GM21381 (cell line): ENCODE results near the gene TSPAN5.
"Not testable (repeated sequence)": the region's sequence is repeated elsewhere in the genome, so short reads cannot be mapped to it uniquely, and the experiment has no call there.

Experiments
- ATAC-seq: cut with Tn5 transposase; IDR thresholded peaks from one replicate; pipeline ENCODE4 v1.9.1; 2021; ENCODE audit warnings: mild to moderate bottlenecking, moderate library complexity; ENCODE audit not compliant: unreplicated experiment

TSPAN5 gene

DNA sequence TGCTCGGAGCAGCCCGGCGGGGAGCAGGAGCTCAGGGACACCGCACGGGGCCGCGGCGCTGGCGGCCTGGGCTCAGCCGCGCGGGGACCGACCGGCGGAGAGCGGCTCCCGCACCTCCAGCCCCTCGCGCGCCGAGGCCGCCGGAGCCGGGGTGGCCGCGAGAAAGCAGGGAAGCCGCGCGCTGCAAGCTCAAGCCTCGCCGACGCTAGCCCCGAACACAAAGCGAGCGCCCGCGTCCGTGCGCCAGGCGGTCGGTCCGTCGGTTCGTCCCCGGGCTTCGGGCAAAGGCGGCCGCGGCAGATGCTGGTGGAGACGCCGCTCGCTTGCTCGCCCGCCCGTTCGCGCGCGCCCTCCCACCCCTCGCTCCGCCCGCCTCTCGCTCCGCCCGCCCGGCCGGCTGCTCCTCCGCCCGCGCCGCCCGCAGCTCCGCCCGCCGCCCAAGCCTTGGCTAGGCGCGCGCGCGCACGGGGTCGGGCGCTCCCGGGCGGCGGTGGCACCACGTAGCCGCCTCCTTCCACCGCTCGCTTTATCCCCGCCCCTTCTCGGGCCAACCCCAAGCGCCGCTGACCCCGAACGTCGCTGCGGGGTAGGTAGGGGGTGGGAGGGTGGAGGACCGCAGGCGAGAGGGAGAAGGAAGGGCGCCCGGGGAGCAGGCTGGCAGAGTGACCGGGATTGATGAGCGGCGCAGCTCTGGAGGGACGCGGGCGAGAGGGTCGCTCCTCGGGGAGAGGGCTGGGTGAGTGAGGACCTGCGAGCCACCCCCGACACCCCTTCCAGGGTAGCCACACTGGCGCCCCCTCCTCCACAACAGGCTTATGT is at the start of gene TSPAN5:
Gene TSPAN5 (minus strand): TSS at position 325 of the 819 bp plus-strand sequence.
- peak; percentile 76 for ATAC-seq

DNA sequence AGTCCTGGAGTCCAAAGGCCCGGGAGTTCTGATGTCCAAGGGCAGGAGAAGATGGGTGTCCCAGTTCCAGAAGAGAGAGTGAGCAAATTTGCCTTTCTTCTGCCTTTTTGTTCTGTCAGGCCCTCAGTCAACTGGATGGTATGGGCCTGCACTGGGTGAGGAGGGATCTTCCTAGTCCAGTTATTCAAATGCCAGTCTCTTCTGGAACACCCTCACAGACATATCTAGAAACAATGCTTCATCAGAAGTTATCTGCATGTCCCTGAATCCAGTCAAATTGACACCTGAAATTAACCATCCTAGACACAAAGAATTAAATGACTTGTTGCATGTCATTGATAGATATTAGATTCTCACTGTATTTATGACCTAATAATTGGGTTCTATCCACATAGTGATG is 48.5 kb upstream of the TSPAN5 start:
- no peak for ATAC-seq

DNA sequence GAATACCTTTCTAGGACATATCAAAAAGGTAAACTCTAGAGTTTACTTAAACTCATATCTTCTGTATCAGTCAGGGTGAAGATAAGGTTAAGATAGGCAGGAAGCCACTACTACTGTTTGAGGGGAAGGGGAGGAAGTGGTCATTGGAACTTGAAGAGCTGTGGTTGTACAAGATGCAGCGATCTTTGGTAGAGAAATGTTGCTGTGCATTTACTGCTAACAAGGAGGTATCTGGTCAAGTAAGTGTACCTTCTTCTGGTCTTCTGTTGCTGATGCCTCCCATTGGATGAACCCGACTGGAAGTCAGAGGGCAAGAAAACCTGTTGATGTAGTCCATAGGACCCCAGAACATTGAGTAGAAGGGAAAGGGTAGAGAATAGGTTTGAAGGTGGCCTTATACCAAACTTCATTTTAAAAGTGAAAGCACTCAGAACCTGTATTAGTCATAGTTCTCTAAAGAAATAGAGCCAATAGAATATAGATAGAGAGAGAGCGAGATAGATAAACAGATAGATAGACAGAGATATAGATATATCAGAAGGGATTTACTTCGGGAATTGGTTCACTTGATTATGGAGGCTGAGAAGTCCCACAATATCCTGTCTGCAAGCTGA is 47.9 kb upstream of the TSPAN5 start:
- no peak for ATAC-seq

DNA sequence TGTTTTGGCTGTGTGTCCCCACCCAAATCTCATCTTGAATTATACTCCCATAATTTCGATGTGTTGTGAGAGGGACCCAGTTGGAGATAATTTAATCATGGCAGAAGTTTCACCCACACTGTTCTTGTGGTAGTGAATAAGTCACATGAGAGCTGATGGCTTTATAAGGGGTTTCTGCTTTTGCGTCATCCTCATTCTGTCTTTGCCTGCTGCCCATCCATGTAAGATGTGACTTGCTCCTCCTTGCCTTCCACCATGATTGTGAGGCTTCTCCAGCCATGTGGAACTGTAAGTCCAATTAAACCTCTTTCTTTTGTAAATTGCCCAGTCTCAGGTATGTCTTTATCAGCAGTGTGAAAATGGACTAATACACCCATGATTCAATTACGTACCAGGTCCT is 47.2 kb upstream of the TSPAN5 start:
- ATAC-seq, result not testable (repeated sequence)

DNA sequence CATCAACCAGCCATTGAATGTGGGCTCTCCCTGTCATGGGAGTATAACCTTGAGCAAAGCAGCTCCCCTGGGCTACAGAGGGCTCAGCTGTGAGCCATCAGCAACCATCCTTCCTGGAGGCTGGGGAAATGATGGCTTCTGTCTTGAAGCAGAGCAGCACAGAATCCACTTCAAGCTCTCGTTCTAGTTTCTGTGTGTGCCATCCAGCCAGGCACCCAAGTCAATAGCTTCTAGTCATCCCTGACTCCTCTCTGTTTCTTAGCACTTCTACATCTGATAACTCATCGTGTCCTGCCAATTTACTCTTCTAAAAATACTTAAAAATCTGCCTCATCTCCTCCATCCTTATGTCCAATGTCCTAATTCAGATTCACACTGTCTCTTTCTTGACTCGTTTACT is 42.2 kb upstream of the TSPAN5 start:
- ATAC-seq, result no peak

DNA sequence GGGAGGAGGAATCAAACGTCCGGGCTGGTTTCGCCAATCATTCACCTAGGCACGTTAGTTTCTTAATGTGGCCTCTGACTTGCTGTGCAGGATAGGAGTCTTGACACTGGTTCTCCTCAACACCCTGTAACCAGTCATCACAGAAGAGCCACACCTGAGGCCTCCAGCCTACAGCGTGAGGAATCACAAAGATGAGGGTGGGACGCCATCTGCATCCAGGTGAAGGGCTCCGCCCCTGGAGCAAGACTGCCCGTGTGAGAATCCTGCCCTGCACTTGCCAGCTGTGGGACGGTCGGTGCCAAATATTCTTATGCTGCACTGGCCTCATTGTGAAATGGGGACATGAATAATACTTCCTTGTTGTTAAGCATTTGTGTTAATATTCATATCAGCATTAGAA is 35.7 kb upstream of the TSPAN5 start:
- ATAC-seq, result no peak

DNA sequence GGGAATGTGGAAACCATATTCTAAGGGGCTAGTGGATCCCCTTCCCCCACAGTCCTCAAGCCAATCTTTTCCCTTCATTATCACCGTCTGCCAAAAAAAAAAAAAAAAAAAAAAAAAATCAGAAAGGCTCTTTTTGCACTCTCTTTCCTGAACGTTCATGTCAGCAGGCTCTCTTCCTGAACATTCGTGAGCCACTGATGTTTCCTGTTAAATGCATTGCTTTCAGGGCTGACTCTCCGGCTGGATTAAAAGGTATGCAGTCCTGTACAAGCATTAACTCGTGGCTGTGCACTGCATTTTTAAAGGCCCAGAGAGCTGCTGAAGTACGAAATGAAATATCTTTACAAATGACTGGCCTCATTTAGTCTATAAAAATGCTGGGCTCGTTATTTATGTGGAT is 34.0 kb upstream of the TSPAN5 start:
- no peak for ATAC-seq

DNA sequence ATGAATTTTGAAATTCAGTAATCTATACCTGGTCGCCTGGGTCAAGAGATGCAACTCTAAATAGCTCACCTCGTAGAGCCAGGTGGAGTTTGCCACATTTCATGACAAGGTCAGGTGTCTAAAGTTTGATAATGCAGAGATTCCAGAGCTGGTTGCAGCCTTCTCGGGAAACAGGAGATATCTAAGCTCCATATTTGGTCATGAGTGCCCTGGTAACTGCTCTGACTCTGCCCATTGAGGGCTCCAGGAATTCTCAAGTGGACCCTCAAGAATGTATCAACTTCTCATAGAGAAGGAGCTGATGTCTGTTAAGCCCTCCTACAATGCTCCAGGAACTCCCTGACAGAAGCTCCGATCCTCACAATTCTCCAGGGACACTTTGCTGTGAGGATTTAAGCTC is 33.2 kb upstream of the TSPAN5 start:
- no peak for ATAC-seq

DNA sequence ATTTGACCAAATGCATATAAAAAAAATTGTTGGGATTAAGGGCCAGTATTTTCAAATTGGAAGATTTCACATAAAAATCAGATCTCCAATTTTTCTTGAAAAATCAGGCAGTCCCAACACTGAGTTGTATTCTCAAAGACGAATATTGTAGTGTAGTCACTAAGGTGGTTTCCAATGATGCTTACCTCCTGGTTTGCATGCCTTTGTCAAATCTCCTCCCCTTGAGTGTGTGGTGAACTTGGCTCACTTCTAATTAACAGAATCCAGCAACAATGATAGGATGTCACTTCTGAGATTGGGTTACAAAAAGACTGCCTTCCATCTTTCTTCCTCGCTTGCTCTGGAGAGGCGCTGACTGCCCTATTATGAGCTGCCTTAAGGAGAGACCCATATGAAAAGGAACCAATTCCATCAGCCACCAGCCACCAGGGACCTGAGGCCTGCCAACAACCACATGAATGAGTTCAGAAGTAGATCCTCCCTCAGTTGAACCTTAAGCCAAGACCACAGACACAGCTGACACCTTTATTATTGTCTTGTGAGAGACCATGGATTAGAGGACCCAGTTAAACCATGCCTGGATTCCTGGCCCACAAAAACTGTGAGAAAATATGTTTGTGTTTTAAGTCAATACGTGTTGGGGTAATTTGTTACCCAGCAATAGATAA is 31.2 kb upstream of the TSPAN5 start:
- no peak for ATAC-seq

DNA sequence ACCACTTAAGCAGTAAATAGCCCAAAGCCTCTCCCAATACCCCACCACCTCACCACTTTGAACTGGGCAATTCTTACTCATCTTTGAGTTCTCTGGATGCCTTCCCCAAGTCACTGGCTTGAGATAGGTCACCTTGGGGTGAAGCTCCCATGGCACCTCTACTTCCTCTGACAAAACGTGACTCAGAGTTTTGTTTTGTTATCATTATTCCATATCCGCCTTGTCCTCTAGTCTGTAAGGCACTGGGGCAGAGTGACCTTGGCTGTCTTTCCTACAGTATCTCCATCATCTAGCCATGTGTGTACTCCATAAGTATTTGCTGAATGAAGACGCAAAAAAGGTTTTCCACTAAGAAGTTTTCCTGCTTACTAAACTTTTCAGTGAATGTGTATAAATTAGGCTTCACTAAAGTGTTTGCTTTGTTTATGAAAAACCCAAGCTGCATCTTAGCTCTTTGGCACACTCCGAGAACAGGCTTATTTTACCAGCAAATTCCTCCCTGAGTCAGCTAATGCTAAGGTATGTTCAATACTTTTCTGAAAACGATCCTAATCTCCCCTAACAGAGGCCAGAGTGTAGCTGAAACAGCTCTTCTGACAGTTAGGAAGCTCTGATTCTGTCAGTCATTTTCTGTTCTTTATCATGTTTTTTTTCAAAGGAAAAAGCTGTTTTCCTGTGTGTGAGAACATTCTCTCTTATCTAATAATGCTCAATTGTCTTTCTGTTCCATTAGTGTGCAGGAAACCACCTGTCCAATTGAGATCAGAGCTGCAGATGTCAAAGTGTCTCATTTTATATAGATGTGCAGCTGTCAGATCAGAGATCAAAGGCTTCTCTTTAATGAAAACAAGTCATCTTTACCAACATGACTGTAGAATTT is 30.2 kb upstream of the TSPAN5 start:
- no peak for ATAC-seq

DNA sequence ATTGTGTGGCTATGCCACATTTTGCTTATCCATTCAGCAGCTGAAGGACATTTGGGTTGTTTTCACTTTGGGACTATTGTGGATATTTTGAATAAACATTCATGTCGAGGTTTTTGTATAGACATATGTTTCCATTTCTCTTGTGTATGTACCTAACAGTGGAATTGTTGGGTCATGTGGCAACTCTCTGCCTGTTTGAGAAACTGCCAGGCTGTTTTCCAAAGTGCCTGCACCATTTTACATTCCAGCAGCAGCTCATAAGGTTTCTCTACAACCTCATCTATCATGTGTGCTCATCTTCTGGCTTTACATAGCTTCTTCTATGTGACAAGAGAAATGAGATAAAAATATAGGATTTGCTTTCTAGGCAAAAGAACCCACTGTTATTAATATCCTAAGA is 29.5 kb upstream of the TSPAN5 start:
- no peak for ATAC-seq

DNA sequence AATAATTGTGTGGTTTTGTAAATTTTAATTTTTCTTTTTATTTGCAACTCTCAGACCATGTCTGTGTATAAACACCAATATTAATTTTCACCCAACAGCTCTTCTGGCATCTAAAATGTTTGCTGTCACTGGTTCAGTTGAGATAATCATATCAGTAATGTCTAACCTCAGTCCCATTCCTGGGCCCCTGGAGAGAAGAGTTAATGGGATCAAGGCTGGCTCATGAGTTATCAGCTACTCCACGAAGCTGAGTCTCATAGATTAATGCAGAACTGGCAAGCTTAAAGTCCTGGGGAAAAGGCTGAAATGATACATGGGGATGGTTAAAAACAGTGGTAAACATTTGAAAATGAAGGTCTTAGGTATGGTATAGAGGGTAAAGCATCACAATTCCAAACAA is 28.4 kb upstream of the TSPAN5 start:
- ATAC-seq, result no peak

DNA sequence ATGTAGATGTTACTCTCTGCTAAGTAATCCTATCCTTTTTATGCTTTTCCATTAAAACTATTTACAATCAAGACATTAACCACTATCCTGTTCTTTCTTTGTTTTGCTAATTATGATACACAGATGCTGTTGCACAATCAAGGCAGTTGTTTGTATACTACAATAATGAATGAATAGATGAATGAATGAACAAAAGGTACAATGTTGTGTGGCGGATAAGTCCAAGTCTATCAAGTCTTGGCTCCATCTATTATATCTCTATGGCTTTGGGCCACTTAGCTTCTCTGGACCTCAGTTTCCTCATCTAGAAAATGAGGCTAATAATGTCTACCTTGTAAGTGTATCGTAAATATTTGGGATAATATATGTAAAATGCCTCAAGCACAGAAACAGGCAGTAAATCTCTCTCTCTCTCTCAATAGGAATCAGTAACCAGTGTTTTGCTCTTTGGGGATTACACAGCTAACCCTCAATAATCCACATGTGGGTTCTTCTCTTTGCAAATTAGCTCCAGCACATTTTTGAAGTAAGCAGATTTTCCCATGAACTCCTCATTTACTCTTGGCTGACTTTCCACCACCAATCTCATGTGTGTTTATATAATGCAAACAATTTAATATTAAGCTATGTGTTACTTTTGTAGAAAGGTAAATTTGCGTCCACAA is 27.8 kb upstream of the TSPAN5 start:
- no peak for ATAC-seq

DNA sequence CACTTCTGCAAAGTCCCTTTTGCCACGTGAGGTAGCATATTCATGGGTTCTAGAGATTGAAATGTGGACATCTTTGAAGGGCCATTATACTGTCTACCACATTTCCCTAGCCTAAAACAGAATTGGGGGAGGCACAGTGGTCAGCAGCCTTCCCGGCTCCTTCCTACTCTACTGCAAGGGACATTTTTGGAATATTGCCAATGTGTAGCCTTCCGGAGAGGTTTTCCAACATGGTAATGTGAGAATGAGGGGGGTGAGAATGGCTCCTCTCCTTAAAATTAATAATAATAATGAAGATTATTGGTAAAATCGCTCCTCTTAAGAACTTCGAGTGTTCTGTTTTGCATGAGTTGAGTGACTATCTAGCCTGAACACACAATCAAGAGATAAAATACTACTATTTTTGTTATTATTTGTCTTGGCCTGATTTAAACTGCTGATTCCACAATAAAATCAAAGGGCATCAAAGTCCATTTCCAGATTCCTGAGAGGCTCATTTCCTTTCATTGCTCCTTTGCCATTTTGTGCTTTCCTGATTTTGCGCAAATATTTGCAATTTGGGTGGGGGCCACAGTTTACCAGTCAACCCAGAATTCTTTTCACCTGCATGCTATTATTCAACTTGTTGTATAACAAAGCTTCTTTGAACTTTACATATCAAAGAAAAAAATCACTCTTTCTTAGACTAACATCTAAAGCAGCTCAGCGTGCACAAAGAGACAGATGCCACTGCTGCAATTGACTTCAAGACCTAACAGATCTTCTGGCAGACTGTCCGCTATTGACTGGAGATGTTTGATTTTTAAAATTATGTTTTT is 27.0 kb upstream of the TSPAN5 start:
- no peak for ATAC-seq

DNA sequence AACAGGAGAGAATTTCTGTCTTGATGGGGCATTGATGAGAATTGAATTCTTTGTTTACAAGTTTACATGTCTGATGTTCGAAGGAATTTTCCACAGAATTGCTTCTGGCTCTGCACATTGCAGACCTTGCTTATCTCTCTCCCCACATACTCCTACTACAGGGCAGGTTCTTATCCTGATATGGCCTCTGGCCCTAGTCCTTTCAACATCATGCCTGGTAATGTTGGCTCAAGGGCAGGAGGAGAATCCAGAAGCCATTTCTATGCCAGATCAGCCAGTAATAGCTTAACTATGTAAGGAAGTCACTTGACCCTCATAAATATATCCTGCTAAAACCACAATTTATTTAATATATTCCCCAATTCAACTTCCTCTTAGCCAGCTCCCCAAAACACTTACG is 24.3 kb upstream of the TSPAN5 start:
- ATAC-seq, result no peak

DNA sequence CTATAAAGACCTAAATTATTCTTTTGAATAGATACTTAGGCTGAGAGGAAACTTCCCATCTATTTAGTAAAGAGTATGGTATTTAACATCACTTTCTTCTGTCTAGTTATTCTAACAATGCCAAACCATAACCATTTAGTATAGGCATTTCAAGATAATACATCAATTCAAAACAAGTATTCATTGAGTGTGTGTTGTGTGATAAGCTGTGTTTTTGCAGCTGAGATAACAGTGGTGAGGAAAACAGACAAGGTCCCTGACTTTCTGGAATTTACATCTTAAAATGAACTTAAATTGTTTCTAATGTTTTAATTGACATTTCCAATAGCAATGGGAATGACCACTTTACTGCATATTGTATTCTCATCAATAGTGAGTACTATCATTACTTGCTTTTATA is 22.4 kb upstream of the TSPAN5 start:
- no peak for ATAC-seq

DNA sequence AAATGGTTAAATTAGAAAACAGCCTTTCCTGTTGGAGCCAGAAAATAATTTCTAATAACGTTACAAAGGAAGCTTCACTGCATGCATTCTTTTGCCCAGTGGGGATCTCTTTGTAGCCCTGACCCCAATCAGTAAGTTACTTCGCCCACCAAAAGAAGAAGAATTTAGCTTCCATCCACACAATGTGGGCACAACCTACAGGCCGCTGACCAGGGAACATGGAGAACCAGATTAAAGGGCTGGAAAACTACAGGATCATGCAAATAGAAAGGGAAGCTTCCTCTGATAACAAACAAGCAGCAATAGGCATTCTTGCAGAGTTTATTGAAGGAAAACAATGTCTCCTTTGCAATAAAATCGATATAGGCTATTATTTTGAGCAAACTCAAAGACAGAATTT is 21.3 kb upstream of the TSPAN5 start:
- ATAC-seq, result no peak

DNA sequence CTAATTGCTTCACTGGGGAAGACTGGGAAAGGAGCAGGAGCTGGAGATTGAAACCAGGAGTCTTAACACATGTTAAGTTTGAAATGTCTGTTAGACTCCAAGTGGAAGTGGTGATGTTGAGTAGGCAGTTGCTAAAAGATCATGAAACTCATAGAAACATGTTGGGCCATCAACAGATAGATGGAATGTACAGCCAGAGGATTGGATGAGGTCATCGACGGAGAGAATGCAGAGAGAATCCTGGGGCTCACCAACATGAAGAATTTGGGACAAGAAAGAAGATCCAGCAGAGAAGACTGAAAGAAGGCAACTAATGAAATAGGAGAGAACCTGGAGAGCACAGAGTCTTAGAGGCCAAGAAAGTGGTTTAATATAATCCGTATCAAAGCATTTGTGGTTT is 19.4 kb upstream of the TSPAN5 start:
- no peak for ATAC-seq

DNA sequence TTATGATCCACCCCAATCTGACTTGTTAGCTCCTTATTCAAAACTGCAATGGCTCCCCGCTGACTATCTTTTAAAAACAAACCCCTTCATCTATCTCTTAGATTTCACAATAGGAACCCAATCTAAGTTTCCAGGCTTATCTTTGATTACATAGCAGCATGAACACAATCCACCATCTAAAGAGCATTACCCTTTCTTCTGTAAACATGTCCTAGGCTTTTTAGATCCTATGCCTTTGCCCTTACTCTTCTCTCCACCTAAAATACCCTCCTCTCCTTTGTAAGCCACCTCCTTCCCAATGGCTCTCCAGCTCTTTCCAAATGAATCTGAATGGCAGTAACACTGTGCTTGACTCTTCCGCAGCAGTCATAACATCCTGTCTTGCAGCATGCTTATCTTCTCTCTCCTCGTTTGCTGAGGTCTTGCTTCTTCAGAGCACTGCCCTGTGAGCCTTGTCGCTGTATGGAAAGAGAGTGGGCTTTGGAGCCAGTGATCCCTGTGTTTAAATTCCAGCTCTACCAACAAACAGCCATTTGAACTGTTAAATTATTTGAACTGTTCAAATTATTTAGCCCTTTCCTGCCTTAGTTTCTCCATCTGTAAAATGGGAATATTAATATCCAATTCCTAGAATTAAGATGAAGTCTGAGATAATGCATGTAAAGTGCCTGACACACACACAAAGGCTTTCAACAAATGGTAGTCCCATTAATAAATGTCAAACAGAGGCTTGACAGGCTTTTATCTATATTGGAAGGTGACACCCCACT is 16.2 kb upstream of the TSPAN5 start:
- no peak for ATAC-seq
